Measurements from ENCODE around the gene IGFBP4. TPM values are rescaled to one million over a fixed set of nuclear protein-coding genes. Genes with fewer than 3 reads are reported as not detected.

The IGFBP4 gene
- total RNA-seq, 4 donors from 2014 or later, result 98.4 to 302 (median 166) TPM

GRCh38 chr17:40474419-40475002 is 31.3 kb downstream of the IGFBP4 start:
- peak overlapping the region; percentile 2 to 85 (median 78) for H3K27ac ChIP-seq
- no peaks in the 10 kb centered on the region for H3K27me3 ChIP-seq
- no peak for DNase-seq
- peaks cover 19 to 43% (median 27%) of the 10 kb centered on the region in 4 donors for H3K4me1 ChIP-seq
- TF ChIP-seq POLR2AphosphoS5 (IDR thresholded peaks at IDR 0.05), result no peak
- TF ChIP-seq EP300 (IDR thresholded peaks at IDR 0.05; ENCODE audit: low read depth), result no peak
- TF ChIP-seq POLR2A (IDR thresholded peaks at IDR 0.05), result no peak
- no peak for TF ChIP-seq CTCF (IDR thresholded peaks at IDR 0.05)
- in situ Hi-C loops (cut with MboI; ENCODE audit: low pct_ligation_motif_present in 1 of 4, low pct_unique_long_range_greater_than_20kb in 1 of 4, low sequenced_read_pairs in 3 of 4) (no loop called here), intact Hi-C loops (cut with DNase I; ENCODE audit: low total_unique reads) (loop anchor here (5.0 kb wide), 1 partner anchor 32 kb away; the partner anchor contains the start of gene IGFBP4)
- H3K4me3 ChIP-seq, result no peak overlapping the region
- H3K9me3 ChIP-seq, result no peaks in the 10 kb centered on the region
- 83% methylated on average over 9 of the region's 9 CpGs; no CpG with 5 or more reads in 1 of the 2 donors for WGBS, 2 donors (ENCODE audit: low coverage in 1 of 2)
- no peaks in the 10 kb centered on the region for H3K36me3 ChIP-seq

GRCh38 chr17:40475234-40475908 is 32.1 kb downstream of the IGFBP4 start:
- DNase-seq, result no peak
- WGBS, 2 donors (ENCODE audit: low coverage in 1 of 2), result 86% methylated on average over 18 of the region's 18 CpGs; no CpG with 5 or more reads in 1 of the 2 donors
- Histone ChIP-seq H3K4me1 (peaks cover 19 to 46% (median 27%) of the 10 kb centered on the region in 4 donors), H3K27ac (peak overlapping the region; percentile 50 to 85 (median 72)), H3K9me3 (no peaks in the 10 kb centered on the region), H3K27me3 (no peaks in the 10 kb centered on the region), H3K36me3 (no peaks in the 10 kb centered on the region), H3K4me3 (no peak overlapping the region)
- intact Hi-C loops (cut with DNase I; ENCODE audit: low total_unique reads), result loop anchor here (5.0 kb wide), 1 partner anchor 33 kb away; the partner anchor contains the start of gene IGFBP4
- in situ Hi-C loops (cut with MboI; ENCODE audit: low pct_ligation_motif_present in 1 of 4, low pct_unique_long_range_greater_than_20kb in 1 of 4, low sequenced_read_pairs in 3 of 4), result no loop called here
- TF ChIP-seq EP300 (IDR thresholded peaks at IDR 0.05; ENCODE audit: low read depth) (no peak), CTCF (IDR thresholded peaks at IDR 0.05) (no peak), POLR2AphosphoS5 (IDR thresholded peaks at IDR 0.05) (no peak), POLR2A (IDR thresholded peaks at IDR 0.05) (no peak)

GRCh38 chr17:40477796-40478195 is 34.5 kb downstream of the IGFBP4 start:
- H3K9me3 ChIP-seq, result no peaks in the 10 kb centered on the region
- H3K27me3 ChIP-seq, result no peaks in the 10 kb centered on the region
- H3K4me1 ChIP-seq, result peaks cover 21 to 53% (median 30%) of the 10 kb centered on the region in 4 donors
- TF ChIP-seq EP300 (IDR thresholded peaks at IDR 0.05; ENCODE audit: low read depth) (no peak), POLR2A (IDR thresholded peaks at IDR 0.05) (no peak), CTCF (IDR thresholded peaks at IDR 0.05) (no peak), POLR2AphosphoS5 (IDR thresholded peaks at IDR 0.05) (no peak)
- WGBS, 2 donors (ENCODE audit: low coverage in 1 of 2), result 91% methylated on average over 1 of the region's 1 CpG; no CpG with 5 or more reads in 1 of the 2 donors
- no peak for DNase-seq
- intact Hi-C loops (cut with DNase I; ENCODE audit: low total_unique reads) (loop anchor here (5.0 kb wide), 1 partner anchor 35 kb away; the partner anchor contains the start of gene IGFBP4), in situ Hi-C loops (cut with MboI; ENCODE audit: low pct_ligation_motif_present in 1 of 4, low pct_unique_long_range_greater_than_20kb in 1 of 4, low sequenced_read_pairs in 3 of 4) (no loop called here)
- no peaks in the 10 kb centered on the region for H3K36me3 ChIP-seq
- H3K27ac ChIP-seq, result no peak overlapping the region
- H3K4me3 ChIP-seq, result no peak overlapping the region

GRCh38 chr17:40478486-40478885 is 35.2 kb downstream of the IGFBP4 start:
- WGBS, 2 donors (ENCODE audit: low coverage in 1 of 2), result 94 to 98% methylated on average over 3 to 13 of the region's 13 CpGs
- Histone ChIP-seq H3K36me3 (no peaks in the 10 kb centered on the region), H3K27ac (no peak overlapping the region), H3K4me3 (no peak overlapping the region), H3K4me1 (peaks cover 19 to 53% (median 29%) of the 10 kb centered on the region in 4 donors), H3K9me3 (no peaks in the 10 kb centered on the region), H3K27me3 (no peaks in the 10 kb centered on the region)
- DNase-seq, result no peak
- in situ Hi-C loops (cut with MboI; ENCODE audit: low pct_ligation_motif_present in 1 of 4, low pct_unique_long_range_greater_than_20kb in 1 of 4, low sequenced_read_pairs in 3 of 4), result no loop called here
- intact Hi-C loops (cut with DNase I; ENCODE audit: low total_unique reads), result loop anchor here (5.0 kb wide), 1 partner anchor 36 kb away; the partner anchor contains the start of gene IGFBP4
- TF ChIP-seq POLR2AphosphoS5 (IDR thresholded peaks at IDR 0.05) (no peak), EP300 (IDR thresholded peaks at IDR 0.05; ENCODE audit: low read depth) (no peak), CTCF (IDR thresholded peaks at IDR 0.05) (no peak), POLR2A (IDR thresholded peaks at IDR 0.05) (no peak)
